K562 (cell line): ENCODE measurements around the gene XRN1. TPM values are rescaled to one million over a fixed set of nuclear protein-coding genes. Genes with fewer than 3 reads are reported as not detected.

Experiments
- BACH1 ChIP-seq: fragments of 200-800 bp; sonication (Bioruptor generic); IDR thresholded peaks from 2 replicates; pipeline ENCODE4 v1.6.1; 2016; ENCODE audit warnings: missing genetic modification characterization, missing compliant biosample characterization
- BRCA1 ChIP-seq, 2 experiments: fragments of 450-650 bp in 1 of 2; sonication (generic) in 1 of 2; formaldehyde crosslinking in 1 of 2; IDR thresholded peaks; 2 replicates each; pipeline versions ENCODE4 v1.5.0 to v1.6.1; 2017 to 2020; ENCODE audit warnings: mild to moderate bottlenecking in 1 of 2, missing genetic modification reagents in 1 of 2
- CBX3 ChIP-seq, 2 experiments: IDR thresholded peaks; 1 replicate in 1 of 2; 2 replicates in 1 of 2; pipeline ENCODE4 v1.6.1; 2012; ENCODE audit warnings: inconsistent platforms in 2 of 2, low read length in 2 of 2, borderline replicate concordance in 1 of 2, control low read depth in 1 of 2
- EHMT2 ChIP-seq: fragments of 450-650 bp; IDR thresholded peaks from 2 replicates; pipeline ENCODE4 v1.6.1; 2018; ENCODE audit warnings: antibody characterized with exemption
- EP300 ChIP-seq: IDR thresholded peaks from 2 replicates; pipeline ENCODE4 v1.6.1; 2012; ENCODE audit warnings: low read length, improper control_type of control experiment
- EP400 ChIP-seq: fragments of 450-650 bp; IDR thresholded peaks from 2 replicates; pipeline ENCODE4 v1.6.1; 2017; ENCODE audit warnings: antibody characterized with exemption, mild to moderate bottlenecking, moderate library complexity
- FOXK2 ChIP-seq, 2 experiments: fragments of 450-650 bp; IDR thresholded peaks in 1 of 2; conservative IDR thresholded peaks in 1 of 2; 2 replicates each; pipeline ENCODE4 v1.6.1; 2016; ENCODE audit warnings: low read depth in 2 of 2, mild to moderate bottlenecking in 1 of 2
- FOXM1 ChIP-seq, 2 experiments: fragments of 450-650 bp in 1 of 2; sonication (generic) in 1 of 2; formaldehyde crosslinking in 1 of 2; IDR thresholded peaks; 2 replicates each; pipeline versions ENCODE4 v1.6.1 to v1.9.0; 2017 to 2022; ENCODE audit warnings: low read depth in 2 of 2, mild to moderate bottlenecking in 2 of 2, missing genetic modification reagents in 1 of 2, moderate library complexity in 1 of 2
- GATAD2B ChIP-seq: fragments of 450-650 bp; IDR thresholded peaks from 2 replicates; pipeline ENCODE4 v1.6.1; 2017; ENCODE audit warnings: mild to moderate bottlenecking, borderline replicate concordance
- HBP1 ChIP-seq: fragments of 450-650 bp; formaldehyde crosslinking; IDR thresholded peaks from 2 replicates; pipeline ENCODE4 v1.4.0; 2022; ENCODE audit warnings: missing genetic modification characterization
- HDAC2 ChIP-seq: fragments of 450-650 bp; IDR thresholded peaks from 2 replicates; pipeline ENCODE4 v1.6.1; 2016; ENCODE audit warnings: mild to moderate bottlenecking
- HDAC6 ChIP-seq: IDR thresholded peaks from 2 replicates; pipeline ENCODE4 v1.6.1; 2012; ENCODE audit warnings: low read depth, mild to moderate bottlenecking, control low read depth, inconsistent platforms, low read length, moderate library complexity
- LEF1 ChIP-seq: fragments of 450-650 bp; IDR thresholded peaks from 2 replicates; pipeline ENCODE4 v1.6.1; 2016; ENCODE audit warnings: mild to moderate bottlenecking
- MAFF ChIP-seq: IDR thresholded peaks from 2 replicates; pipeline ENCODE4 v1.6.1; 2012; ENCODE audit warnings: low read length, improper control_type of control experiment
- MYNN ChIP-seq, 2 experiments: sonication (generic); formaldehyde crosslinking in 1 of 2; IDR thresholded peaks; 2 replicates each; pipeline versions ENCODE4 v1.5.0 to v1.6.1; 2016 to 2020; ENCODE audit warnings: antibody characterized with exemption in 1 of 2, missing genetic modification reagents in 1 of 2
- NCOA1 ChIP-seq: fragments of 450-650 bp; IDR thresholded peaks from 2 replicates; pipeline ENCODE4 v1.6.1; 2016; ENCODE audit warnings: low read depth
- NELFE ChIP-seq: IDR thresholded peaks from 2 replicates; pipeline ENCODE4 v1.6.1; 2011; ENCODE audit warnings: mild to moderate bottlenecking; ENCODE audit not compliant: insufficient read depth, insufficient read length
- SMARCB1 ChIP-seq: IDR thresholded peaks from 2 replicates; pipeline ENCODE4 v1.6.1; 2011; ENCODE audit warnings: improper control_type of control experiment, low read depth; ENCODE audit not compliant: insufficient read length
- SMARCC2 ChIP-seq: fragments of 450-650 bp; IDR thresholded peaks from 2 replicates; pipeline ENCODE4 v1.6.1; 2017; ENCODE audit warnings: antibody characterized with exemption, moderate library complexity, mild to moderate bottlenecking, low read depth
- SNAPC5 ChIP-seq: fragments of 250-450 bp; sonication (Bioruptor Pico); IDR thresholded peaks from 2 replicates; pipeline ENCODE4 v1.8.0; 2021; ENCODE audit warnings: moderate library complexity, mild to moderate bottlenecking, inconsistent platforms
- XRCC4 ChIP-seq: IDR thresholded peaks from one replicate; pipeline ENCODE4 v1.6.1; 2011; ENCODE audit not compliant: insufficient read depth, insufficient read length; ENCODE audit errors: extremely low read depth
- ZBTB34 ChIP-seq: fragments of 250-450 bp; sonication (Bioruptor Pico); IDR thresholded peaks from 2 replicates; pipeline ENCODE4 v1.8.0; 2021; ENCODE audit warnings: mild to moderate bottlenecking, moderate library complexity
- ZNF165 ChIP-seq: fragments of 250-450 bp; sonication (Bioruptor Pico); IDR thresholded peaks from 2 replicates; pipeline ENCODE4 v1.4.0; 2020; ENCODE audit warnings: borderline replicate concordance
- ZNF395 ChIP-seq: fragments of 200-800 bp; sonication (Bioruptor generic); IDR thresholded peaks from 2 replicates; pipeline ENCODE4 v1.6.1; 2017; ENCODE audit warnings: missing genetic modification characterization, missing compliant biosample characterization
- ZNF57 ChIP-seq: fragments of 450-650 bp; formaldehyde crosslinking; IDR thresholded peaks from 2 replicates; pipeline ENCODE4 v1.4.0; 2020; ENCODE audit warnings: mild to moderate bottlenecking, moderate library complexity
- ZNF717 ChIP-seq: fragments of 250-450 bp; sonication (Bioruptor Pico); IDR thresholded peaks from 2 replicates; pipeline ENCODE4 v1.5.0; 2021
- ZSCAN32 ChIP-seq: fragments of 450-650 bp; formaldehyde crosslinking; IDR thresholded peaks from 2 replicates; pipeline ENCODE4 v1.4.0; 2020; ENCODE audit warnings: mild to moderate bottlenecking, moderate library complexity
- polyA plus RNA-seq, 8 experiments: library from polyadenylated mRNA; depleted of rRNA in 4 of 8; stranded (reverse) in 5 of 8; unstranded in 3 of 8; fragments of >200 nt; fragmentation: Nextera tagmentation in 2 of 8; fragmentation: Illumina TruSeq in 1 of 8; extraction: Ambion mirVana in 2 of 8; extraction: Trizol in 1 of 8; gene quantifications; 2 replicates each; pipeline versions ENCODE4 v1.2.1 to v1.2.3, GENCODE V29; 2011 to 2014; ENCODE audit warnings: inconsistent platforms in 1 of 8, missing spikeins in 1 of 8
- total RNA-seq, 7 experiments: library from RNA; depleted of rRNA in 6 of 7; stranded (reverse); fragments of >200 nt in 6 of 7; fragmentation: Illumina TruSeq in 2 of 7; extraction: Trizol in 2 of 7; gene quantifications; 2 replicates each; pipeline versions ENCODE4 v1.2.1 to v1.2.3, GENCODE V29; 2011 to 2021; ENCODE audit warnings: low replicate concordance in 1 of 7

The XRN1 gene
- total and polyA plus RNA-seq, 9 of the 15 experiments (the other 6 are each of a cell fraction or from before 2014, with no cell fraction given): 3.1 to 28.4 (median 17.2) TPM

- TF ChIP-seq FOXM1 (IDR thresholded peaks at IDR 0.05; ENCODE audit: low read depth) (peak; percentile 62), FOXM1 (CRISPR knock-in tag; IDR thresholded peaks at IDR 0.05; ENCODE audit: low read depth) (no peak), NCOA1 (0 out of 2 replicates have a peak, but pooled peaks have one; percentile 48), HDAC2 (peak; percentile 31; the same call in 1 of the 2 replicates), MYNN (IDR thresholded peaks at IDR 0.05) (no peak), MYNN (CRISPR knock-in tag; IDR thresholded peaks at IDR 0.05) (no peak), BRCA1 (IDR thresholded peaks at IDR 0.05) (no peak), BRCA1 (CRISPR knock-in tag; IDR thresholded peaks at IDR 0.05) (no peak), HBP1 (CRISPR knock-in tag) (no peak), ZNF395 (CRISPR knock-in tag) (no peak), EP300 (peak; percentile 68), ZSCAN32 (CRISPR knock-in tag) (no peak), SNAPC5 (CRISPR knock-in tag) (no peak), HDAC6 (no peak), EHMT2 (0 out of 2 replicates have a peak, but pooled peaks have one; percentile 46), SMARCB1 (no peak), ZBTB34 (no peak), CBX3 (IDR thresholded peaks at IDR 0.05; ENCODE audit: borderline replicate concordance in 1 of 2, low read length in 2 of 2) (peak in 1 of 2 experiments; percentile 51; a peak in 1 of 3 replicates), ZNF57 (CRISPR knock-in tag) (no peak), MAFF (peak; percentile 99), SMARCC2 (peak; percentile 63; the same call in 1 of the 2 replicates), FOXK2 (conservative IDR thresholded peaks at IDR 0.05 in 1 of 2, IDR thresholded peaks at IDR 0.05 in 1 of 2; ENCODE audit: low read depth in 2 of 2) (peak; percentile 14 to 26; a peak in 1 of 4 replicates), ZNF717 (CRISPR knock-in tag) (no peak), BACH1 (tag) (peak; percentile 97), NELFE (no peak), ZNF165 (no peak), XRCC4 (no peak), GATAD2B (peak; percentile 62; the same call in 1 of the 2 replicates), EP400 (peak; percentile 30; the same call in 1 of the 2 replicates), LEF1 (0 out of 2 replicates have a peak, but pooled peaks have one; percentile 31)
Measured at GRCh38 chr3:142319094-142319493, 128.7 kb downstream of the XRN1 start (continued).
